GM21390 (cell line): ENCODE data around the gene FGD2.
A peak's percentile ranks its signal among the peaks of the same experiment; 100 is the strongest.

Experiments
- ATAC-seq: cut with Tn5 transposase; IDR thresholded peaks from one replicate; pipeline ENCODE4 v1.9.1; 2021; ENCODE audit not compliant: unreplicated experiment

FGD2 gene

GRCh38 chr6:37005061-37005810, at the start of gene FGD2:
TSS of gene FGD2 (plus strand) at chr6:37005655. CDS start at chr6:37005818, 163 bp downstream.
- ATAC-seq = peak; percentile 63

GRCh38 chr6:36955671-36956445, 49.6 kb upstream of the FGD2 start:
- ATAC-seq = no peak

GRCh38 chr6:36956446-36956820, 49.0 kb upstream of the FGD2 start:
- no peak for ATAC-seq

GRCh38 chr6:36957773-36958271, 47.6 kb upstream of the FGD2 start:
- ATAC-seq = no peak

GRCh38 chr6:36958775-36959554, 46.5 kb upstream of the FGD2 start:
- ATAC-seq = no peak

GRCh38 chr6:36959555-36960250, 45.8 kb upstream of the FGD2 start:
- no peak for ATAC-seq

- ATAC-seq = no peak
Measured at GRCh38 chr6:36961441-36962435, 43.7 kb upstream of the FGD2 start.

GRCh38 chr6:36962874-36963273, 42.6 kb upstream of the FGD2 start:
- no peak for ATAC-seq

- ATAC-seq = no peak
Measured at GRCh38 chr6:36963451-36964290, 41.8 kb upstream of the FGD2 start.

GRCh38 chr6:36964349-36964748, 41.1 kb upstream of the FGD2 start:
- no peak for ATAC-seq

GRCh38 chr6:36964908-36965307, 40.5 kb upstream of the FGD2 start:
- ATAC-seq = no peak

GRCh38 chr6:36967301-36967700, 38.2 kb upstream of the FGD2 start:
- no peak for ATAC-seq

GRCh38 chr6:36967757-36968156, 37.7 kb upstream of the FGD2 start:
- no peak for ATAC-seq

- ATAC-seq = no peak
Measured at GRCh38 chr6:36968266-36968977, 37.0 kb upstream of the FGD2 start.

GRCh38 chr6:36969240-36969691, 36.2 kb upstream of the FGD2 start:
- ATAC-seq = no peak

- ATAC-seq = no peak
Measured at GRCh38 chr6:36969988-36970891, 35.2 kb upstream of the FGD2 start.
